Germinal center (tissue), 1 donor: Measurements from ENCODE around the gene KCNQ4.

Experiments used
- DNase-seq: peaks from one replicate; pipeline ENCODE4 v3.0.0; 2012; ENCODE audit warnings: mixed read lengths, low spot score

The KCNQ4 gene

GRCh38 chr1:40840526-40841323 is 57.1 kb downstream of the KCNQ4 start:
- no peak for DNase-seq

- no peak for DNase-seq
These were observed 58.0 kb downstream of the KCNQ4 start for GRCh38 chr1:40841602-40842001.

DNA sequence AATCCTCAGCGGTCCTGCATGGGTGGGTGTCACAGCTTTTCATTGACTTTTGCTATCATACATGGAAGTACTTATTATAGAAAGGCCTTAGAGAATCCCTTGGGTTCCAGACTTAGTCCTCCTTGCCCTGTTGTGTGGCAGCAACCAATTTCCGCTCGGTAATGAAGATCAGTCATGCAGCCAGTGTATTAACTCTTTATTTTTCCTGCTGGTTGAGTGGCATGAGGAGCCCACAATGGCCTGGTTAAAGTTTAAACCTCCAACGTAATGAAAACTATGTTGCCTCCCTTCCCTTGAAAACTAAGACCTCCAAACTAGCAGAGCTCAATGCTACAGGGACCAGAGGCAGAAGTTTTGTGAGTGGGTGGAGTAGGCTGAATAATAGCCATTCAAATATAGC is 58.6 kb downstream of the KCNQ4 start:
- no peak for DNase-seq

GRCh38 chr1:40842691-40843090 is 59.1 kb downstream of the KCNQ4 start:
- DNase-seq, result no peak

- DNase-seq, result no peak
These were observed 60.5 kb downstream of the KCNQ4 start for GRCh38 chr1:40844079-40844478.

DNA sequence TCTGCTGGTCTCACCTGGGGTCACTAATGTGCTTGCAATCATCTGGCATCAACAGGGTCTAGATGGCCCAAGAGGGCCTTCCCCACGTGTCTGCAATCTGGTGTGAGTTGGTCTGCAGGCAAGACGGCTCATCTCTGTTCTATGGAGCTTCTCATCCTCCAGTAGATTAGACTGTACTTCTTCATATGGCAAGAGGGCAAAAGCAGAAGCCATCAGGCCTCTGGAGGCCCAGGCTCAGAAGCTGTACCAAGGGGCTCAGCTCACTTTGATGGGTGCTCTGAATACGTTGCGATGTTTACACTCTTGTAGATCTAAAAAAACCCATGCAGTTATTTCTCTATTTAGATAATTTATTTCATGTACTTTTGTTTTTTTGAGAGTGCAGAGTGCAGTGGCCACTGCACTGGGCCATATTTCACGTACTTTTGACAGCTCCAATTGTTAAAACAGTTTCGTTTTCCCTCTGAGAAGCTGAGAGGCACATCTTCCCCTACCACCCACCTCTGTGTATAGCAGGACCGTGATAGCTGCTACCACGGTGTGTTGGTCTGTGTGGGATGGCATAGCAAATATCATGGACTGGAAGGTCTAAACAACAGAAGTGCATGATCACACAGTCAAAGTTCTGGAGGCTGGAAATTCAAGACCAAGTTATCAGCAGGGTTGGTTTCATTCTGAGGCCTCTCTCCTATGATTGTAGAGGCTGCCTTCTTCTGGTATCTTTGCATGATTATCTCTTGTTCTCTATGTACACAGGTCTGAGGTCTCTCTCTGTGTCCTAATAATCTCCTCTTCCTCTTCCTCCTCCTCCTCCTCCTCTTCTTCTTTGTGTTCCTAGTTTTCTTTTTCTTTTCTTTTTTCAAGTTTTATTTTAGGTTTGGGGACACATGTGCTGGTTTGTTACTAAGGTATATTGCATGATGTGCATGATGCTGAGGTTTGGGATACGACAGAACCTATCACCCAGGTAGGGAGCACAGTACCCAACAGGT is 61.6 kb downstream of the KCNQ4 start:
- no peak for DNase-seq

DNA sequence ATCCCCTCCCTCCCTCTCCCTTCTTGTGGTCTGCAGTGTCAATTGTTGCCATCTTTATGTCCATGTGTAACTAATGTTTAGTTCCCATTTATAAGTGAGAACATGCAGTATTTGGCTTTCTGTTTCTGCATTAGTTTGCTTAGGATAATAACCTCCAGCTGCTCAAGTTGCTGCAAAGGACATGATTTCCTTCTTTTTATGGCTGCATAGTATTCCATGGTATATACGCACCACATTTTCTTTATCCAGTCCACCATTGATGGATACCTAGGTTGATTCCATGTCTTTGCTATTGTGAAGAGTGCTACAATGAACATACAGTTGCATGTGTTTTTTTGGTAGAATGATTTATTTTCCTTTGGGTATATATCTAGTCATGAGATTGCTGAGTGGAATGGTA is 62.3 kb downstream of the KCNQ4 start:
- DNase-seq, result no peak

- no peak for DNase-seq
These were observed 63.6 kb downstream of the KCNQ4 start for GRCh38 chr1:40847023-40847745.

GRCh38 chr1:40848530-40849189 is 65.1 kb downstream of the KCNQ4 start:
- no peak for DNase-seq

DNA sequence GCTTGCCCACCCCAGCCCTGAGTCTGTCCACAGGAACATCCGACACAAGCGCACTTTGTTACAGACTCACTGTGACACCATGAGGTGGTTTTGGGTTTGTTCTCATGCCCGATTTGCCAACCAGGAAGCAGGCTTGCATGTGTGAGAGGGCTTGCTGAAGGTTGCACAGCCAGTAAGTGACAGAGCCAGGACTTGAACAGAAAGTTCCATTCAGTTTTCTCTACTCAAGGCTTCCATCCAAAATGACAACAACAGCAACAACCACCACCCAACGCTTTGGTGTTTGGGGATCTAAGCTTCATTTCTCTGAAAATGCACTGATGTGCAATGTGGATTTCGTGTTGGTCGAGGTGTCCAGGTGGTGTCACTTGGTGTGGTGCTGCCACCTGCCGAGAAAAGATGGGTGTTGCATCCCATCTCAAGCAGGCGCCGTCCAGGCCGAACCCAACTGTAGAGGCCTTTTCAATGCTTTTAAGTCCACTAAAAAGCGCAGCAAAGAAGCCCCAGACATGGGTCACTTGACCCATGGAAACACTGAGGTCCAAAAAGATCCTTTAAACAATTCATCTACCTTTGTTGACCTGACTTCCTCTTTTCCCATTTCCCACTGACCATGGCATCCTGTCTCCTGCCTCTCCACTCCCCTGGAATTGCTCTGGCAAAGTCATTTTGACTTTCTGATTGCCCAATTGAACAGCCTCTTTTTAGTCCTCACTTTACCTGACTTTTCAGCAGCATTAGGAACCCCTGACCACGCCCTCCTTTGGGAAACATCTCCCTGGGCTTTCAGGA is 66.4 kb downstream of the KCNQ4 start:
- DNase-seq, result peak; percentile 81

- no peak for DNase-seq
These were observed 68.1 kb downstream of the KCNQ4 start for GRCh38 chr1:40851643-40852042.

- DNase-seq, result no peak
These were observed 69.7 kb downstream of the KCNQ4 start for GRCh38 chr1:40853113-40853884.

DNA sequence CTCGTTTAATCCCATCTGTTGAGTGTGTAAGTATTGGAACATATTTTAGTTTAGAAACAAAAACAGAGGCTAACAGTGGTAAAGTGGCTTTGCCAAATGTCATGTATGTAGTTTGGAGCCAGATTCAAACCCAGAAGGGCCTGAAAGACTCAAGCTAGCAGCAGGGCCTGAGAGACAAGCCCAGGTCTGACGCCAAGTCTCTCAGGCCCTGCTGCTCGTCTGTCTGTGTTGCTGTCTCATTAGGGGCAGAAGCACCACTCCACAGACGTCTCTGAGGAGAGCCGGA is 70.2 kb downstream of the KCNQ4 start:
- DNase-seq, result no peak

DNA sequence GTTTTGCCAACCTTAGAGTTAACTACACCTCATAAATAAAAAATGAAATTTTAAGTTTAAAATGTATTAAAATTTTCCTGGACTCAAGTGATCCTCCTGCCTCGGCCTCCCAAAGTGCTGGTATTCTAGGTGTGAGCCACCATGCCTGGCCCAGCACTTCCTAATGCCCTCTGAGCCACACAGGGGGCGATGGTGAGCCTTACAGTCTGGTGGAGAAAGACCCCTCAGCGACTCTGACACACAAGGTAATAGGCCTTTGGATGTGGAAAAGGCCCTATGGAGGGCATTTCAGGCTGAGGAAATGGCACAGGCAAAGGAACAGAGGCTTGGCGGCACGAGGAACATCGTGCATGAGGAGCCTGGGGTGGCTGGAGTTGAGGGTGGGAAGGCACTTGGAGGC is 71.9 kb downstream of the KCNQ4 start:
- no peak for DNase-seq

GRCh38 chr1:40856116-40856515 is 72.5 kb downstream of the KCNQ4 start:
- no peak for DNase-seq

DNA sequence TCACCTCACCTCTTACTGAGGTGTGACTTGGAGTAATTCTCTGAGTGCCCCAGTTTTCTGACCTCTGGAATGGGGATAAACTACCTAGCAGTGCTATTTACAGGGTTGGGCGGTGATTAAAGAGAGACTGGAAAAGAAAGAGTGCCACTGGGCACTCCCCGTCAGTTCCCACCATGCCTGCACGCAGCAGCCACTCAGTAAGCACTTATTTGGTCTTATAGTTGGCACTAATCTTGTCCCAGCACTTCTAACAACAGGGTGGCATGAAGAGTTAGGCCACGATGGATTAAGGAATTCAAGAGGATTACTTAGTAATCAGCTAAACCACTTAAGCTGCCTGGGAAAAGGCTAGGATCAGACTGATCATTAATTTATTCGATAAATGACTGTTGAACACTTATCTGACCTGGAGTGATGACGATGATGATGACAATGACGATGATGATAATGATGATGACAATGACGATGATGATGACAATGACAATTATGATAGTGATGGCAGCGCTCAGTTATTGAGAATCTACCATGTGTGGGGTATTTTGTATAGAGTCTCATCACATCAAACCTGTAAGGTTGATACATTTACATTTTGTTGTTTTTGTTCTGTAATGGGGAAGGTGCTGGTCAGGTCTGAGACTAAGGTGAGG is 73.2 kb downstream of the KCNQ4 start:
- no peak for DNase-seq

DNA sequence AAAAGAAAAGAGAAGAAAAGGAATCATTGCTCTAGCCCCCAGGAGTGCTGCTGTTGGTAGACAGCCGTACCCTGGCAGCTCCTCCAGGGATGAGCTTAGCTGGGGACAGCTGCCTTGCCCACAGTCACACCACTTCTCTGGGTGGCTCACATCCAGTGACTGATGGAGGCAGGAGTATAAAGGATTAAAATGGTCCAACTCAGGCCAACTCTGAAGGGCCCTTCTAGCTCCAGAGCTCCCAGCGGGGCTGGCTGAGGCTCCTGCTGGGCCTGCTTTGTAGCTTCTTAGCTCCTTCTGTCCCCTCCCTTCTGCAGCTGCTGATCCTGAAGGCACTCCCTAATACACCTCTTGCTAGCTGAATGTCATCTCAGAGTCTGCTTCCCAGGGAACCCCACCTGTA is 74.2 kb downstream of the KCNQ4 start:
- no peak for DNase-seq

- DNase-seq, result no peak
These were observed 75.3 kb downstream of the KCNQ4 start for GRCh38 chr1:40858856-40859416.

DNA sequence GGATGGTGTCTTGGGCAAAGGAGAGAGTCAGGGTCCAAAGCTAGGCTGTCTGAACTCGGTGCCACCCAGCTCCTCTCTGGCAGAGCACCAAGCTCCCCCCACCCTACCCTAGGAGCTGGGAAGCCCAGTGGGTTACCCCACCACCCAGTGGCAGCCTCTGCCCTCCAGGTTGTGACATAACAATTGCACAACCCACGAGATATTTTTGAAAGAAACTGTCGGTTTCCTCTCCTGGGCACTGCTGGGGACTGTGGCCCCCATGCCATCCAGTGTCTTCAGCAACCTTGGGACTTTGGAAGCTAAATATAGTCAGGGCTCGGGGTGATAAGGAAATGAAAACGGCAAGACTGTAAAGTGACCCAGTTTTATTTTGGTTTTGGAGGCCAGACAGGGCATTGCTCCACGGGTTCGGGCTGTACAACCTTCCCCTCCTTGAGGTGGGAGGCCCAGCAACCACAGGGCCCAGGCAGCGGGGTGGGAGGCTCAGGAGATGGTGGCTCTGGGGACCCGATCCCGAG is 77.2 kb downstream of the KCNQ4 start:
- no peak for DNase-seq
